Left ventricle myocardium inferior (tissue), 1 donor: ENCODE results near the gene DBP. TPM values are rescaled to one million over a fixed set of nuclear protein-coding genes. Genes with fewer than 3 reads are reported as not detected.

Experiments
- DNase-seq: peaks from one replicate; pipeline ENCODE4 v3.0.0-alpha.2; 2020
- H3K27ac ChIP-seq: fragments of 200-600 bp; replicated peaks from 2 replicates; pipeline ENCODE4 v1.8.0; 2021
- H3K27me3 ChIP-seq: fragments of 200-600 bp; 2 replicates; pipeline ENCODE4 v1.8.0; 2021; ENCODE audit warnings: low read depth
- H3K36me3 ChIP-seq: fragments of 200-600 bp; 2 replicates; pipeline ENCODE4 v1.8.0; 2021
- H3K4me1 ChIP-seq: fragments of 200-600 bp; 2 replicates; pipeline ENCODE4 v1.8.0; 2021
- H3K4me3 ChIP-seq: fragments of 200-600 bp; 2 replicates; pipeline ENCODE4 v1.8.0; 2021; ENCODE audit warnings: mild to moderate bottlenecking, moderate library complexity
- H3K9me3 ChIP-seq: fragments of 200-600 bp; replicated peaks from 2 replicates; pipeline ENCODE4 v1.8.0; 2021
- CTCF ChIP-seq: fragments of 200-600 bp; IDR thresholded peaks from 2 replicates; pipeline ENCODE4 v1.8.0; 2021; ENCODE audit warnings: antibody characterized with exemption, mild to moderate bottlenecking, borderline replicate concordance
- intact Hi-C: fragments of 100-400 bp; cut with micrococcal nuclease; formaldehyde crosslinking; loops from one replicate; pipeline ENCODE4 v1.11.0; 2022
- total RNA-seq: library from RNA; stranded (reverse); fragmentation: NEBNext Ultra II Directional; extraction: Animal tissue kit (Norgen Biotek cat#: 25700); gene quantifications from one replicate; pipeline ENCODE4 v1.2.1, GENCODE V29; 2021
- donor health status: DM: no; HTN: yes; CAD: no; lungs with severe emphysema.

DBP gene
- total RNA-seq, 1 donor from 2014 or later = 7.9 TPM

DNA sequence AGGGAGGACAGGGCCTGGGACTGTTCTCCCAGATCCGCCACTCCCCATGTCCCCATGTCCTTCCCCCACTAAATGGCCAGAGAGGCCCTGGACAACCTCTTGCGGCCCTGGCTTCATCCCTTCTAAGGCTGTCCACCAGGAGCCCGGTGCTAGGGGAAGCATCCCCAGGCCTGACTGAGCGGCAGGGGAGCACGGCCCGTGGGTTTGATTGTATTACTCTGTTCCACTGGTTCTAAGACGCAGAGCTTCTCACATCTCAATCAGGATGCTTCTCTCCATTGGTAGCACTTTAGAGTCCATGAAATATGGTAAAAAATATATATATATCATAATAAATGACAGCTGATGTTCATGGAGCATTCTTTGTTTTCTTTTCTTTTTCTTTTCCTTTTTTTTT, 29.8 kb downstream of the DBP start:
- intact Hi-C loops = no loop called here
- H3K9me3 ChIP-seq = no peaks in the 10 kb centered on the region
- H3K4me1 ChIP-seq = no peaks in the 10 kb centered on the region
- no peak for DNase-seq
- no peaks in the 10 kb centered on the region for H3K36me3 ChIP-seq
- no peaks in the 10 kb centered on the region for H3K27me3 ChIP-seq
- no peak for TF ChIP-seq CTCF
- no peak overlapping the region for H3K4me3 ChIP-seq
- H3K27ac ChIP-seq = no peak overlapping the region

DNA sequence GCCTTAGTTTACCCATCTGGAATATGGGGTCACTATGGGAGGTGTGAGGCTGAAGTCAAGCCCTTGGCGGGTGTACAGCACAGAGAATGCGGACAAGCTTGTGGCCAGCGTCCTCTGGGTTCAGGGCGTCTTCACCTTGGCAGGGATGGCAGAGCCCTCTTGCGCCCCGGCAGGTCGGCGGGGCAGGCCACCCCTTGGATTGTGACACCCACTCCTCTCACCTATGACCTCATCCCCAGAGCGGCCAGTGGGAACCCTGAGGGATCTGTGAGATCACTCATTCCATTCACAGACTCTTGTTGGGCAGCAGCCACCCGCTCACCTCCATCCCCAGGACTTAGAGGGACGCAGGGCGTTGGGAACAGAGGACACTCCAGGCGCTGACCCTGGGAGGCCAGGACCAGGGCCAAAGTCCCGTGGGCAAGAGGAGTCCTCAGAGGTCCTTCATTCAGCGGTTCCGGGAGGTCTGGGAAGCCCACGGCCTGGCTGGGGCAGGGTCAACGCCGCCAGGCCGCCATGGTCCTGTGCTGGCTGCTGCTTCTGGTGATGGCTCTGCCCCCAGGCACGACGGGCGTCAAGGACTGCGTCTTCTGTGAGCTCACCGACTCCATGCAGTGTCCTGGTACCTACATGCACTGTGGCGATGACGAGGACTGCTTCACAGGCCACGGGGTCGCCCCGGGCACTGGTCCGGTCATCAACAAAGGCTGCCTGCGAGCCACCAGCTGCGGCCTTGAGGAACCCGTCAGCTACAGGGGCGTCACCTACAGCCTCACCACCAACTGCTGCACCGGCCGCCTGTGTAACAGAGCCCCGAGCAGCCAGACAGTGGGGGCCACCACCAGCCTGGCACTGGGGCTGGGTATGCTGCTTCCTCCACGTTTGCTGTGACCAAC, 30.5 kb downstream of the DBP start, which contains the start of gene SPACA4:
TSS of gene SPACA4 (plus strand) at position 280 of the 896 bp plus-strand sequence. CDS start at position 517, 237 bp downstream.
- no peak for TF ChIP-seq CTCF
- intact Hi-C loops = no loop called here
- no peak for DNase-seq
- Histone ChIP-seq H3K27me3 (no peaks in the 10 kb centered on the region), H3K9me3 (no peaks in the 10 kb centered on the region), H3K36me3 (no peaks in the 10 kb centered on the region), H3K4me1 (no peaks in the 10 kb centered on the region), H3K27ac (no peak within 1 kb of the TSS), H3K4me3 (no peak within 1 kb of the TSS)

DNA sequence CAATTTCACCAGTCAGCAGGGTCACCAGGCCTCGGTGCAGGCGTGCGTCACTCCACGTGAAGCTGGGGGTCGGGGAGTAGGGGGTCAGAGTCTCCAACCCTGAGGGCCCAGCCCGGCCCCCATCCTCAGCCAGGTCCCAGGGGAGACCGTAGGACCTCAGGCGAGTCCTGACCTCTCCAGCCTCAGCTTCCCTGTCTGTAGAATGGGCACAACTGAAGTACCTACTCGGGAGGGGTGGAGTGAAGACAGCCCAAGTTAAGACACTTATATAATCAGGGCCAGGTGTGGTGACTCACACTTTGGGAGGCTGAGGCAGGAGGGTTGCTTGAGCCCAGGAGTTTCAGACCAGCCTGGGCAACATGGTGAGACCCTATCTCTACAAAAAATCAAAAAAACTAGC, 33.3 kb downstream of the DBP start:
- TF ChIP-seq CTCF = no peak
- no peaks in the 10 kb centered on the region for H3K4me1 ChIP-seq
- H3K9me3 ChIP-seq = no peaks in the 10 kb centered on the region
- intact Hi-C loops = no loop called here
- H3K27ac ChIP-seq = no peak overlapping the region
- no peaks in the 10 kb centered on the region for H3K36me3 ChIP-seq
- H3K27me3 ChIP-seq = peaks cover 22% of the 10 kb centered on the region
- no peak overlapping the region for H3K4me3 ChIP-seq
- no peak for DNase-seq

DNA sequence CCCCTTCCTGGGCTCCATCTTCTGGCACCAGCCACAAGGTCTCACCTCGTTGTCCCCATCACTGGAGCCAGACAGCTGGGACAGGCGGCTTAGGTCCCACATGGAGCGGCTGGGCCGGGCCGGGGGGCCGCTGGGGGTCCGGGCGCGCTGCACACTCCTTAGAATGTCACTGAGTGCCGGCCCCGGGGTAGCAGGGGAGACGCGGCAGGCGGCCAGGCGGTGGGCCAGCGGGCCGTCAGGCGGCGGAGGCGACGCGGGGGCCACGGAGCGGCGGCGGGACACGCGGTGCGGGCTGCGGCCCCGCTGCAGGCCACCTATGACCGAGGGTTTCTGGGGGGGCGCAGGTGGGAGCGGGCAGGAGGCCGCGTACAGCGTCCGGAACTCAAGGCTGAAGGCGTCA, 33.7 kb downstream of the DBP start:
- Histone ChIP-seq H3K4me1 (no peaks in the 10 kb centered on the region), H3K27me3 (peaks cover 27% of the 10 kb centered on the region), H3K36me3 (no peaks in the 10 kb centered on the region), H3K27ac (no peak overlapping the region), H3K9me3 (no peaks in the 10 kb centered on the region), H3K4me3 (no peak overlapping the region)
- TF ChIP-seq CTCF = no peak
- no peak for DNase-seq
- intact Hi-C loops = no loop called here

DNA sequence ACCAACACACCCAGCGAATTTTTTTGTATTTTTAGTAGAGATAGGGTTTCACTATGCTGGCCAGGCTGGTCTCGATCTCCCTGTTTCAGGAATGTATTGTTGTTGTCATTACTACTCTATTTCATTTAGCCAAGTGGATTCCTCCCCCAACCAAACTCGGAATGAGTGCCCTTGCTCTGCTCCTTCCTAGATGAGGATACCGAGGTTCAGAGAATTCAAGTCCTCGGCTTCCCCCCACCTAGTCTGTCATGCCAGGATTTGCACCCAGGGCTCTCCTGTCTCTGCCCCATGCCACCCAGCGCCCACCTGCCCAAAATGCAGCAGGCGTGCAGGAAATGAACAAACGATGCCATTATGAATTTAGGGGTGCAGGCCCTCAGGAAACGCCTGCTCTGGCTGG, 34.2 kb downstream of the DBP start:
- intact Hi-C loops = no loop called here
- Histone ChIP-seq H3K36me3 (no peaks in the 10 kb centered on the region), H3K9me3 (no peaks in the 10 kb centered on the region), H3K4me3 (no peak overlapping the region), H3K27ac (no peak overlapping the region), H3K4me1 (no peaks in the 10 kb centered on the region), H3K27me3 (peaks cover 31% of the 10 kb centered on the region)
- TF ChIP-seq CTCF = no peak
- no peak for DNase-seq
